HepG2 (cell line): ENCODE data around the gene CHAF1A. TPM values are rescaled to one million over a fixed set of nuclear protein-coding genes. Genes with fewer than 3 reads are reported as not detected.

Source experiments
- ATAC-seq: fragments of 200-7000 bp; cut with Tn5 transposase; 3 replicates; pipeline ENCODE4 v1.9.1; 2020; ENCODE audit warnings: mild to moderate bottlenecking, moderate library complexity
- BruUV-seq: library from RNA; stranded (reverse); fragments of 400-500 nt; replicated peaks from 2 replicates; lab custom pipeline; 2021; lab: Mats Ljungman, UMichigan
- CTCF ChIA-PET: fragments of 300-600 bp; formaldehyde crosslinking; extraction: SDS; loops from one replicate; lab custom pipeline; 2021; ENCODE audit warnings: low total read pairs, inconsistent platforms, low intra/inter-chr PET ratio; lab: Yijun Ruan, JAX
- POLR2A ChIA-PET: fragments of 350-600 bp; sonication (Branson Sonifier 250); formaldehyde crosslinking; loops from one replicate; lab custom pipeline; 2020; ENCODE audit warnings: antibody characterized with exemption, inconsistent platforms; lab: Yijun Ruan, JAX
- DNase-seq: peaks from one replicate; pipeline ENCODE4 v3.0.0-alpha.2; 2015; ENCODE audit warnings: low spot score
- FAIRE-seq: peaks from 3 replicates; lab custom pipeline; 2011; peaks lifted over from hg19 to GRCh38; lab: Jason Lieb, UNC
- H2AFZ ChIP-seq: one replicate; pipeline ENCODE4 v1.6.1; 2011; ENCODE audit warnings: low read length, inconsistent platforms
- H3K27ac ChIP-seq: fragments of 300-600 bp; 3 replicates; pipeline ENCODE4 v1.8.0; 2011; ENCODE audit warnings: mixed run types, mild to moderate bottlenecking, mixed read lengths, low read length, inconsistent platforms; ENCODE audit not compliant: insufficient read depth; ENCODE audit errors: extremely low read length
- H3K27me3 ChIP-seq, 2 experiments: fragments of 200-600 bp in 1 of 2; 2 replicates in 1 of 2; 3 replicates in 1 of 2; pipeline versions ENCODE4 v1.6.0 to v1.8.0; 2011; ENCODE audit warnings: low read length in 2 of 2, mild to moderate bottlenecking in 2 of 2, moderate library complexity in 2 of 2, inconsistent platforms in 1 of 2; ENCODE audit not compliant: insufficient read depth in 2 of 2, control insufficient read depth in 1 of 2
- H3K36me3 ChIP-seq, 2 experiments: fragments of 200-600 bp in 1 of 2; replicated peaks in 1 of 2; 2 replicates in 1 of 2; 3 replicates in 1 of 2; pipeline versions ENCODE4 v1.5.1 to v1.8.0; 2011; ENCODE audit warnings: low read length in 2 of 2, inconsistent platforms in 1 of 2; ENCODE audit not compliant: insufficient read depth in 2 of 2, control insufficient read depth in 1 of 2
- H3K4me1 ChIP-seq: 2 replicates; pipeline ENCODE4 v1.5.1; 2012; ENCODE audit warnings: low read length, inconsistent platforms; ENCODE audit not compliant: insufficient read depth
- H3K4me2 ChIP-seq: 2 replicates; pipeline ENCODE4 v1.6.0; 2011; ENCODE audit warnings: low read depth, low read length, inconsistent platforms
- H3K4me3 ChIP-seq, 3 experiments: fragments of 200-600 bp in 1 of 3; sonication (generic), shearing (Covaris generic) in 1 of 3; replicated peaks in 1 of 3; 2 replicates each; pipeline ENCODE4 v1.5.1; 2011 to 2016; ENCODE audit warnings: low read length in 3 of 3, inconsistent platforms in 2 of 3, low read depth in 2 of 3, mild to moderate bottlenecking in 2 of 3, control low read depth in 1 of 3, mixed read lengths in 1 of 3; ENCODE audit not compliant: insufficient read depth in 1 of 3
- H3K79me2 ChIP-seq: one replicate; pipeline ENCODE4 v1.6.1; 2011; ENCODE audit warnings: low read length, inconsistent platforms; ENCODE audit not compliant: insufficient read depth
- H3K9ac ChIP-seq: 2 replicates; pipeline ENCODE4 v1.6.0; 2011; ENCODE audit warnings: mild to moderate bottlenecking, low read depth, low read length, inconsistent platforms; ENCODE audit not compliant: insufficient read depth
- H3K9me3 ChIP-seq: 2 replicates; pipeline ENCODE4 v1.5.1; 2012; ENCODE audit warnings: mild to moderate bottlenecking, low read length
- H4K20me1 ChIP-seq: 2 replicates; pipeline ENCODE4 v1.6.0; 2011; ENCODE audit warnings: inconsistent platforms, mild to moderate bottlenecking, low read length, moderate library complexity; ENCODE audit not compliant: insufficient read depth
- SUZ12 ChIP-seq: fragments of 150-350 bp; IDR thresholded peaks from 2 replicates; pipeline ENCODE4 v1.6.1; 2014; ENCODE audit warnings: low read depth, low read length
- ZBTB33 ChIP-seq: sonication (generic); formaldehyde crosslinking; IDR thresholded peaks from 2 replicates; pipeline ENCODE4 v1.4.0; 2020; ENCODE audit warnings: missing genetic modification reagents
- ZC3H13 ChIP-seq: sonication (generic); formaldehyde crosslinking; IDR thresholded peaks from 2 replicates; pipeline ENCODE4 v1.8.1; 2023; ENCODE audit warnings: mild to moderate bottlenecking, missing genetic modification reagents, moderate library complexity
- WGBS: methylation state at CpG from one replicate; pipeline ENCODE4 v1.1.6; 2017; ENCODE audit warnings: low lambda C conversion rate; 5-methylcytosine and 5-hydroxymethylcytosine counted together
- in situ Hi-C: cut with HindIII; loops from 2 replicates; pipeline ENCODE4 v1.10.0; 2017; ENCODE audit warnings: low pct_unique_long_range_greater_than_20kb; ENCODE audit not compliant: extremely low pct_ligation_motif_present
- intact Hi-C: fragments of 100-400 bp; cut with micrococcal nuclease; formaldehyde crosslinking; loops from one replicate; pipeline ENCODE4 v1.10.0; 2022; ENCODE audit not compliant: unreplicated experiment
- polyA plus RNA-seq, 8 experiments: library from polyadenylated mRNA; depleted of rRNA in 3 of 8; stranded (reverse) in 7 of 8; unstranded in 1 of 8; fragments of >200 nt; fragmentation: Illumina TruSeq in 4 of 8; extraction: Trizol in 4 of 8; gene quantifications; 2 replicates each; pipeline versions ENCODE4 v1.2.1 to v1.2.3, GENCODE V29; 2011 to 2016; ENCODE audit warnings: low read depth in 4 of 8, missing spikeins in 1 of 8, mixed read lengths in 1 of 8; ENCODE audit not compliant: insufficient read depth in 1 of 8
- total RNA-seq, 5 experiments: library from RNA; depleted of rRNA; stranded (reverse); fragments of >200 nt; fragmentation: Illumina TruSeq; extraction: Trizol; gene quantifications; 2 replicates each; pipeline ENCODE4 v1.2.3, GENCODE V29; 2016; ENCODE audit warnings: low read depth in 1 of 5

CHAF1A gene
- total and polyA plus RNA-seq, 2 of the 13 experiments (the other 11 are each of a cell fraction or from before 2014, with no cell fraction given) = 11.0 to 34.8 TPM

DNA sequence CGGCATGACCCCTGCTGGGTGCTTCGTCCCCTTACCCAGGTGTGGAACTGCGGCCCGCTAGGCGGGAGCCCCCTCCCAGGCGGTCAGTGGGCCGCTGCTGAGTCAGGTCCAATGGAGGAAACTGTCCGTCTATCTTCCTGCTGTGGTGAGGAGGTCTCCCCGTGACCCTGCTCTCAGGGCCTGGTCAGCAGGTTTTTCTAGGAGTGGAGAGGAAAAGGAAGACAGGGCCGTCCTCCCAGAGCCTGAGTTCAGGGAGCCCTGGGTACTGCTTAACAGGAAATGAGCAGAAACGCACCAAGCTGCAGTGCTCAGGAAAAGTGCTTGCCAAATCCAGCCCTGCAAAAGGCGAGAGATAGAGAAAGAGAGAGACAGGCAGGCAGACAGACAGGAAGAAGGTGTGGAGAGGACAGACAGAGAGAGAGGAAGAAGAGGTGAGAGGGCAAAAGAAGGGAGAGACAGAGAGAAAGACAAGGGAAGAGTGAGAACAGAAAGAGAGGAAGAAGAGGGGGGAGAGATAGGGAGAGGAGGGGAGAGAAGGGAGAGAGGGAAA, 12.3 kb upstream of the CHAF1A start:
- Histone ChIP-seq H3K4me3 (peak overlapping the region in 2 of 3 experiments; percentile 34 to 60; a peak in 4 of 6 replicates), H3K4me1 (peaks cover 86% of the 10 kb centered on the region)
- WGBS = 82% methylated on average over 10 of the region's 12 CpGs

More for the DNA sequence above, 12.3 kb upstream of the CHAF1A start:
- Histone ChIP-seq H3K79me2 (peaks cover 89% of the 10 kb centered on the region), H3K27ac (peak overlapping the region; percentile 95), H3K4me2 (peak overlapping the region; percentile 87), H4K20me1 (peaks cover 19% of the 10 kb centered on the region; the same call in 1 of the 2 replicates), H2AFZ (no peak overlapping the region), H3K36me3 (peaks cover 8 to 18% of the 10 kb centered on the region in 2 experiments), H3K9me3 (no peaks in the 10 kb centered on the region), H3K27me3 (no peaks in the 10 kb centered on the region), H3K9ac (peak overlapping the region; percentile 76)
- ATAC-seq = no peak
- intact Hi-C loops (no loop called here), in situ Hi-C loops (no loop called here)
- CTCF ChIA-PET = interaction anchor here (0.9 kb wide), 1 partner anchor 11 kb away, joined by 6 read pairs; the partner anchor contains the start of gene SH3GL1
- no TSS peak for BruUV-seq
- no peak for FAIRE-seq
- DNase-seq = no peak
- POLR2A ChIA-PET = interaction anchor here (1.1 to 3.2 kb wide), 10 partner anchors 8 to 122 kb away, joined by 3 to 64 read pairs (median 6); partner anchors contain the start of genes CHAF1A, MPND and SH3GL1
- TF ChIP-seq SUZ12 (no peak), ZBTB33 (CRISPR knock-in tag) (peak; percentile 91), ZC3H13 (CRISPR knock-in tag) (0 out of 2 replicates have a peak, but pooled peaks have one; percentile 10)
